Measurements from ENCODE around the gene IL3.

IL3 gene

DNA sequence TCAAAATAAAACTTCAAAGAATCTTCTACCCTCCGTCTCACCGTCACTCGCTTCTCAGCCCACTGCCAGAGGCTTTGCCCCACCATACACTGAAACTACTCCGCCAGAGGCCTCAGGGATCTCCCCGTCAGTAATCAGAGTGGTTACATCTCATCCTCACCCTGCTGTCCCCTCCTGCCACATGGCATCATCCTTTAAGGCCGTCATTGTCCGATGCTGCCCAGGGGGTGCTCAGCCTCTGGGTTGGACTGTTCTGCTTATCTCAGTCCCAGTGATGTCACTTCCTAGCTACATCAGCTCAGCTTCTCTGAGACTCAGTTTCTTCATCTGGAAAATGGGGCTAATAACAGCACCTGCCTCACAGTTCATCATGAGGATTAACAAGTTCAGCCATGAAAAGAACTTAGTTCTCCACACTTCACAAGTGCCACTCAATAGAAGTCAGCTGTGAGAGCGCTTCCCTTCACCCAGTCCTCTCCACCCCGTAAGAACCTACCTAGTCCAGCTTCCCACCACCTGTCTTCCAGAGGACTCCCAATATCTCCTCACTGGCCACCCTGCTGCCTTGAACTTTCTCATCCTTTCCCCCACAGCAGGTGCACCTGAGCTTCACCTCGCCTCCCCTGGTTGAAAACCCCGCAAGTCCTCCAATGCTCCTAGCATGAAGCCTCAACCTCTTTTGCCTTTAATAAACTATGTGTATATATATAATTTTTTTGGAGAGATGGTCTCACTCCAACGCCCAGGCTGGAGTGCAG, 2.8 kb upstream of the IL3 start:
- DNase-seq: no peak

- DNase-seq: no peak
Measured at GRCh38 chr5:132058646-132059042, 1.8 kb upstream of the IL3 start.

GRCh38 chr5:132059043-132059695, 1.3 kb upstream of the IL3 start:
- no peak for DNase-seq

DNA sequence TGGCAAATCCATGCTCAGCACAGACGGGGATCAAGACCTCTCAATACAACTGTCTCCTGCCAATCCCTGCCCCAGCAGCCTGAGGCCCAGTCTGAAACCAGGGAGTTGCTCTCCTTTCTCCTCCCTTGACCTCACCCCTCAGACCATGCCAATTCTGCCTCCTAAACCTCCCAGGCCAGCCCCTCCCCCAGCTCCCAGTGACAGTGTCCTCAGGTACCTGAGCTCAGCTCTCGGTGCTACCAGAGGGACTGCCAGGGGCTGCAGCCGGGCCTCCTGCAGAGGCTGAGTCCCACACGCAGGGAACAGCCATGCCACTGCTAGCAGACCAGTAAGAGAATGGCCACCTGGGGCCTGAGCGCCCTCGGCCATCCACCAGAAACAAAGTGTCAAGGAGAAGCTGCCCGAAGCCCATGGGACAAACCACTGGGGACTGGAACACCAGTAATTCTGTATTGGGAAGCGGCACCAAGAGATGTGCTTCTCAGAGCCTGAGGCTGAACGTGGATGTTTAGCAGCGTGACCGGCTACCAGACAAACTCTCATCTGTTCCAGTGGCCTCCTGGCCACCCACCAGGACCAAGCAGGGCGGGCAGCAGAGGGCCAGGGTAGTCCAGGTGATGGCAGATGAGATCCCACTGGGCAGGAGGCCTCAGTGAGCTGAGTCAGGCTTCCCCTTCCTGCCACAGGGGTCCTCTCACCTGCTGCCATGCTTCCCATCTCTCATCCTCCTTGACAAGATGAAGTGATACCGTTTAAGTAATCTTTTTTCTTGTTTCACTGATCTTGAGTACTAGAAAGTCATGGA, 557 bp upstream of the IL3 start:
- DNase-seq: no peak

DNA sequence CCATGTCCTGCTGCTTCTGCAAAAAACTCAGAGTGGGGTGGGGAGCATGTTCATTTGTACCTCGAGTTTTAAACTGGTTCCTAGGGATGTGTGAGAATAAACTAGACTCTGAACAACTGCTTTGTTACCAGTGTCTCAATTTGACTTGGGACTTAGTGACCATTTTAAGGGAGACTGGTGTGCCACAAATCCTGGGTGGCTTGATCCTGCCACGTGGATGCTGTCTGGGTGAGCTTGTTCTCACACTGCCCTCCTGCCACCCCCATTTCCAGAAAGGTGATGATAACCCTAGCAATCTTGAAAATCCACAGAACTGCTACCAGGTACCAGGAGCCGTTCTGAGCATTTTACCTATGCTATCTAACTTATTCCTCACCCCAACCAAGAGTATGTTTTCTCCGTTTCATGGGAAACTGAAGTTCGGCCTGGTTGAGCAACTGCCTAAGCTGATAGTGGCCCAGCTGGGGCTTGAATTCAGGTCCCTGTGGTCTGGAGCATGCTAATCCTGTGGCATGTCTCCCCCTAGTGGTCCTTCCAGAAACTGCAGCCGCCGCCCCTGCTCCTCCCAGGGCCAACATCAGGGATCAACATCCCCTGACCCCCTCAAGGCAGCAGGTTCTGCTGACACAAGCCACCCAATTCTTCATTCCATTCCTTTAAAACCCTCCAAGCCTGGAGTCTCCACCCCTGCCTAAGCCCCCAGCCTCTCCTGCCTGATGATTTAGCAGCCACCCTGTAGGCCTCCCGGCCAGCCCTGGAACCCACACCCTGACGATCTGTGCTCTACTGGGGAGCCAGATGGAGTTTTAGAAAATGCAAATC, 2.8 kb downstream of the IL3 start:
- DNase-seq: peak; percentile 82

DNA sequence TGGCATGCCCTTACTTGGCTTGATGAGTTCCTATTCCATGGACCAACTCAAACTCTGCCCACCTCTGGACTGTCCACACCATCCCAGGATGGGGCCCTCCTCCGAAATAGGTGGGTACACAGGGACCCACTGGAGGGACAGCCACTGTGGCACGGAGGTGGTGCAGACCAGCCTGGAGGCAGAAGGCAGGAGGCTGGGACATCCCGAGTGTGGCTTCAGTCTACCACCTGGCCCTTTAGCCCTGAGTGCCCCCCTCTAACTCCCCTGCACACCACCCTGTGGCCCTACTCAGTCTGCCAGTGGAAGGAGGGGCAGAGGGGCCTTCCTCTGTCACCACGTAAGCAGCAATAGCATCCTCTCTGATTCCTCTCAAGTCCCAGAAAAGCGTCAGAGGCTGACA, 3.7 kb downstream of the IL3 start:
- no peak for DNase-seq

DNA sequence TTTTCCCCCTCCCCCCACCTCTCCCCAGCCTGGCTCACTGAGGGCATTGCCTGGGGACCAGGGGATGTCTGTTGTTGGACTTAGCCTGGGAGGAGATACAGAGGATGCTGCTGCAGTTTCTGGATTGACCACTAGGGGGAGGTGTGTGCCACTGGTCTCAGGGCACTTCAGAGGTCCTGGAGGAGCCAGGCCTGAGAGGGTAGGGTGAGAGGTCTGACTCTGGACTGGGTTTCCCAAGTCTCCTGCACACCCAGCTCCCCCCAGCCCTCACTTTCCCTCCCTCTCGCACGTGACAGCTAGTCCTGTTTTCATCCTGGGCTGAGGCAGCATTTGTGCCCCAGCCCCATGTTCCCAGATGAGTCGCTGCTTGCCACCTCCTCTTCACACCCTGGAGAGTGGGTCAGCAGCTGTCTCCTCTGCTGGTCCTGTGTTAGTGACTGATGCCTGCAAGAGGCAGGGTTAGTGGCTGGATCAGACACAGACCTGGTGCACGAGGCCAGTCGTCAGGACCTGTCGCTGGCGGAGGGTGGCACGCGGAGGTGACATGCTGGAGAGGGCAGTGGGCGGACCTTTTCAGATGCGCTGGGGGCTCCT, 4.4 kb downstream of the IL3 start:
- DNase-seq: peak; percentile 83

GRCh38 chr5:132065351-132065937, 5.0 kb downstream of the IL3 start:
- peak; percentile 48 for DNase-seq

DNA sequence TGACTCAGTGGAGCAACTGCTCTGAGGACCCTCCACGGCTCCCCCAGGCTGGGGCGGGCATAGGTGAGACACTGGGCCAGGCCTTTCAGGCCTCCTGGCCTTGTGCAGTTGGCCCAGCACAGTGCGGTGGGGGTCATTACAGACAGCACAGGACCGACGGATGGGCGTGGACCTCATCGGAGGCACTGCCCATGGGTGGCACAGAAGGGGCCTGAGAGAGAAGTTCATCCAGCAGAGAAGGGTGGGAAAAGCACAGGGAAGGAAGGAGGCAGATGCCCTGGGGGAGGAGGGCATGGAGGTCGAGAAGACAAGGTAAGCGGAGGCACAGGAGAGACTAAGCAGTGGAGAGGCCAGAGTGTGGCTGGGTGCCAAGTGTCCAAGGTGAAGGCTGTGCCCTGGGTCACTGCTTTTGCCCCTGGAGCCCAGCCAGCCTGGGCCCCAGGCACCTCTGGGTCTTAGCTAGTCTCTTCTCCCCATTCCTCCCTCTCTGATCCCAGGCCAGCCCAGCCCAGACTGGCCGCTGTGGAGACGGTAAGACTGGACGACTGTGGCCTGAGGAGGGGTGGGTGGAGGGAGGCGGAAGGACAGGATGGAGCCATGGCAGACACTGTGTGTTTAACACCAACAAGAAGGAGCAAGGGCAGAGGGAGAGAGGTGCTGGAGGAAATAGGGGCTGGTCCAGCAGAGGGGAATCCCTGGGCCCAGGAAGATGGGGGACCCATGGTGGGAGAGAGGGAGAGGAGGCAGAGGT, 5.7 kb downstream of the IL3 start:
- DNase-seq: no peak

DNA sequence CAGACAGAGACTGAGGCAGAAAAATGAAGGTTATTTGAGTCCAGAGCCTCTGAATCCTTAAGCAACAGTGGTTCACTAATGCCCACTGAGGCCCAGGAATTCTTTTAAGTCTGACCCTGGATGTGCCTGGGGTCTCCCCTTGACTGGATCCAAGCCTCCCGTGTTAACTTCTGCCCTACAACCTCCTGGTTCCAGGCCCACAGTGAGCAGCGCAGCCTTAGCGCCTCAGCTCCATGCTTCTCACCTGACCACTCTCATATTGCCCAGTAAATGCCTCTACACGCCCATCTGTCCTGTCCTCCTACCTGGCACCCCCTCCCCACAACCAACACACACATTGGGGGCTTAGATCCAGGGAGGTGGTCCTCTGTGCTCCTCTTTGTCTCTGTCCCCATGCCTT, 6.4 kb downstream of the IL3 start:
- no peak for DNase-seq

DNA sequence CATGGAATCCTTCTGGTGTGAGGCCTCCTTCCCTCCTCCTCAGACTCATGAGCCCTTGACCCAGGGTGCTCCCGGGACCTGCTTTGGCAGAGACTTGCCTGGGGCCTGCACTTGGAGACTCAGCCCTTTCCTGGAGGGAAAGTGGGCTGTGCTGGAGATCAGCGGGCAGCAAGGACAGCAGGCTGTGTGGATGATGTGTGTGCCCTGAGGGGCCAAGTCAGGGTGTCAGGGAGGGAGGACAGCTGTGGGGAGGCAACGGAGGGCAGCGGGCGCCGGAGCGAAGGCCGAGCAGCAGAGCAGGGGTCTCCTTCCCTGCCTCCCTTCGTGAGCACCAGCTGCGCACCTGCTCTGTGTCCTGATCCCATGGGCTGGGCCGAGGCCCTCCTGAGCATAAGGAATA, 7.0 kb downstream of the IL3 start:
- DNase-seq: no peak

DNA sequence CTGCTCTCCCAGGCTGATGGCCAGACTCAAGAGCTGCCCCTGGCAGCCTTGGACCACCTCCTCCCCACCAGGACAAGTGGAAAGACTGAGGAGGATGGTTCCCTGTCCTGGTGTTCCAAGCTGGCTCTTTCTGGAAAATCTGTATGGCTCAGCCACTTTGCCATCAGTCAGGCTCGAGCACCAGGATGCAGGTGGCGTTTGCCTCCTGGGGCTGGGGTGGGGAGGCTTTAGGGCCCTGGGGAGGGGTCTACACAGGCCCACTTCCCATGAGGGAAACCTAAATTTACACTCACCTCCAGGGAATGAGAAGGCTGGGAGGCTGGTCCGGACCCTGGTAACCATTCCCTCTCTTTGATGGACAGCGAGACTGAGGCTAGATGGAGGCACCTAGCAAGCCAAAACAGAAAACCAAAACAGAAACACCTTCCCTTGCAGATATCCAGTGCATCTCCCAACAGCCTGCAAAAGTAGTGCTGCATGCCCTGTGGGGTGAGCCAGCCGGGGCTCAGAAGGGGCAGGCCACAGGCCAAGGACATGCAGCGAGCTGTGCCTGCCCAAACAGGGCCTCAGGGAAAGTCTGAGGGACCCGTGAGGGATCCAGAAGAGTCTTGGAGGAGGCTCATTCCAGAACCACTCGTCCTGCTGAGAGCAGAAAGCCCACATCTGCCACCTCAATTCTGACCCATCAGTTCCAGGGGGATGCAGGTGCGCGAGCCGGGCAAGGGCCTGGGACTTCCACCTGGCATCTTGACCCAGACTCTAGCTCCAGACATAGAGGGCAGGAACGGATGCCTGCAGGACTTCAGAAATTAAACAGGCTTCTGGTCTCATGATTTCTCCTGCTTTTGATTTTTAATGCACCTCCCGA, 7.7 kb downstream of the IL3 start:
- DNase-seq: no peak

DNA sequence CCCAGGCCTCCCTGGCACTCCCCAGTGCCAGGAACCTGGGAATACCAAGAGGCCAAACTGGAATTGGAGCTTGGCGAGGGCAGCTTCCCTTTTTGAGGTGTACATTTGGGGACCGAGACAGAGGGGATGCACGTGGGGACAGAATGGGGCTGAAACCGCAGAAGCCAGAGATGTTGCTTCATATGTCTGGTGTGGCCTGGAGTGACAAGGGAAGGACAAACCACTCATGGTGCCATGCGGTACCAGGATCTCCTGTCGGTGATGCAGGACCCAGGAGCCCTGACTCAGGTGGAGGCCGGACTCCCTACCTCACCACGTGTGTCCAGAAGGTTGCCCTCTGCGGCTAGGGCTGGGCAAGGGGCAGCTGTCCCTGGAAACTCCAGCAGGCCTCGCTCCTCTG, 9.1 kb downstream of the IL3 start:
- no peak for DNase-seq

DNA sequence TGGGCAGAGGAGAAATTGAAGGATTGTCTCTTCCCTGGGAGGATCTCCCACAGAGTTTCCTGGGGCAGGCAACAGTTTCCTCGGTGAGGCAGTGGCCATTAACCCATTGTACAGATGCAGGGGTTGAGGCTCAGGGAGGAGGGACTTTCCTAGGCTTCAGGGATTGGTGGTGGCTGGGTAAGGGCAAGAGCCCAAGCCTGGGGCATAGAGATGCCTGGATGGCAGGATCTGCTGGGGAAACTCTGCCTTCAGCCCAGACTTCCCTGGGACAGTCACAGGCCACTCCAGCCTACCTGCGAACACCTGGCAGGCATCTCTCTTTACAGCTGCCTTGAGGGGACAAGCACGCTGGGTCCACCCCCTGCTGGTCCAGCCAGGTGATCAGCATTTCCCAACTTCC, 9.5 kb downstream of the IL3 start:
- DNase-seq: no peak

GRCh38 chr5:132070460-132071337, 10.2 kb downstream of the IL3 start:
- no peak for DNase-seq

DNA sequence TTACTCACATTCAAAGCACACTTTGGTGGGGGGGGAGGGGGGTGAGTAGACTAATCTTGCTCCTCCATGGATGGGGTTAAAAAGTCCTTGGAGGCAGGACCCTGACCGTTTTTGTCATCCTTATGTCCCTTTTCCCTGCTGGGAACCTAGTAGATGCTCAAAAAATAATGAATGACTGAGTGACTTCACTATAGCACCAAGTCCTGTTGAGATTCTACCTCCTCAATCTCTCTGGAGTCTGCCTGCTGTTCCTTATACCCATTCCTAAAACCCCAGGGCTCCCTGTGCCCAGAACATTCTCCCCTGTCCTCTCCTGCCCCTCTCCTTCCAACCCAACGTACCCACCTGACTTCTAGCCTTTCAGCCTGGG, 10.9 kb downstream of the IL3 start:
- no peak for DNase-seq

GRCh38 chr5:132072070-132072469, 11.6 kb downstream of the IL3 start:
- no peak for DNase-seq

GRCh38 chr5:132072528-132072927, 12.1 kb downstream of the IL3 start:
- no peak for DNase-seq

- no peak for DNase-seq
Measured at GRCh38 chr5:132073231-132074013, 13.0 kb downstream of the IL3 start, which contains the start of gene CSF2. TSS of gene CSF2 (plus strand) at chr5:132073789. CDS start at chr5:132073824, 35 bp downstream.

Data from retina (tissue), 1 donor.